ENCODE data around the gene PPM1E. TPM values are rescaled to one million over a fixed set of nuclear protein-coding genes. Genes with fewer than 3 reads are reported as not detected.
"Not testable (repeated sequence)": the region's sequence is repeated elsewhere in the genome, so short reads cannot be mapped to it uniquely, and the experiment has no call there.

PPM1E gene
- total and polyA plus RNA-seq, 4 donors: 0.08 to 1.3 (median 0.66) TPM

GRCh38 chr17:58789831-58790230, 34.2 kb downstream of the PPM1E start:
- no peaks in the 10 kb centered on the region for H3K36me3 ChIP-seq (ENCODE audit: control insufficient read depth in 4 of 4, insufficient read depth in 4 of 4, low read length in 4 of 4)
- peaks cover 0 to 3% (median 0%) of the 10 kb centered on the region in 5 donors for H3K4me1 ChIP-seq (ENCODE audit: control insufficient read depth in 5 of 5, insufficient read depth in 5 of 5, low read length in 5 of 5)
- TF ChIP-seq CTCF (IDR thresholded peaks at IDR 0.05; ENCODE audit: control extremely low read depth, extremely low read depth): no peak
- WGBS, 2 donors: 95 to 96% methylated on average over 1 of the region's 1 CpG
- H3K9ac ChIP-seq (ENCODE audit: insufficient read depth in 1 of 2, low read length in 2 of 2): no peak overlapping the region
- H3K27ac ChIP-seq (ENCODE audit: low read depth in 1 of 2, low read length in 1 of 2): no peak overlapping the region
- DNase-seq (no peak), ATAC-seq (ENCODE audit: insufficient read depth, low FRiP score) (no peak)
- H3K4me3 ChIP-seq: no peak overlapping the region
- H3K9me3 ChIP-seq (ENCODE audit: control insufficient read depth in 4 of 4, insufficient read depth in 3 of 4, low read length in 3 of 4): no peaks in the 10 kb centered on the region
- no peaks in the 10 kb centered on the region for H3K27me3 ChIP-seq (ENCODE audit: control insufficient read depth in 3 of 3, insufficient read depth in 3 of 3, low read length in 2 of 3)

GRCh38 chr17:58794508-58794907, 38.9 kb downstream of the PPM1E start:
- not testable (repeated sequence) for H3K27ac ChIP-seq (ENCODE audit: low read depth in 1 of 2, low read length in 1 of 2); H3K9me3 ChIP-seq (ENCODE audit: control insufficient read depth in 4 of 4, insufficient read depth in 3 of 4, low read length in 3 of 4); H3K27me3 ChIP-seq (ENCODE audit: control insufficient read depth in 3 of 3, insufficient read depth in 3 of 3, low read length in 2 of 3); H3K4me3 ChIP-seq; H3K4me1 ChIP-seq (ENCODE audit: control insufficient read depth in 5 of 5, insufficient read depth in 5 of 5, low read length in 5 of 5); H3K9ac ChIP-seq (ENCODE audit: insufficient read depth in 1 of 2, low read length in 2 of 2); DNase-seq; H3K36me3 ChIP-seq (ENCODE audit: control insufficient read depth in 4 of 4, insufficient read depth in 4 of 4, low read length in 4 of 4); ATAC-seq (ENCODE audit: insufficient read depth, low FRiP score)
- WGBS, 2 donors: 92 to 96% methylated on average over 2 of the region's 2 CpGs

- H3K9ac ChIP-seq (ENCODE audit: insufficient read depth in 1 of 2, low read length in 2 of 2): no peak overlapping the region
- H3K4me3 ChIP-seq: no peak overlapping the region
- ATAC-seq (ENCODE audit: insufficient read depth, low FRiP score) (no peak), DNase-seq (no peak)
- no peak for TF ChIP-seq CTCF (IDR thresholded peaks at IDR 0.05; ENCODE audit: control extremely low read depth, extremely low read depth)
- no peaks in the 10 kb centered on the region for H3K9me3 ChIP-seq (ENCODE audit: control insufficient read depth in 4 of 4, insufficient read depth in 3 of 4, low read length in 3 of 4)
- WGBS, 2 donors: 78 to 84% methylated on average over 1 of the region's 1 CpG
- no peaks in the 10 kb centered on the region for H3K4me1 ChIP-seq (ENCODE audit: control insufficient read depth in 5 of 5, insufficient read depth in 5 of 5, low read length in 5 of 5)
- H3K27me3 ChIP-seq (ENCODE audit: control insufficient read depth in 3 of 3, insufficient read depth in 3 of 3, low read length in 2 of 3): peaks cover 0 to 2% (median 0%) of the 10 kb centered on the region in 3 donors
- no peaks in the 10 kb centered on the region for H3K36me3 ChIP-seq (ENCODE audit: control insufficient read depth in 4 of 4, insufficient read depth in 4 of 4, low read length in 4 of 4)
- no peak overlapping the region for H3K27ac ChIP-seq (ENCODE audit: low read depth in 1 of 2, low read length in 1 of 2)
Observed at GRCh38 chr17:58802188-58802587, 46.5 kb downstream of the PPM1E start.

GRCh38 chr17:58806046-58806445, 50.4 kb downstream of the PPM1E start:
- WGBS, 2 donors: 93 to 96% methylated on average over 5 of the region's 5 CpGs
- DNase-seq: no peak
- no peak overlapping the region for H3K27ac ChIP-seq (ENCODE audit: low read depth in 1 of 2, low read length in 1 of 2)

More at GRCh38 chr17:58806046-58806445, 50.4 kb downstream of the PPM1E start:
- no peaks in the 10 kb centered on the region for H3K4me1 ChIP-seq (ENCODE audit: control insufficient read depth in 5 of 5, insufficient read depth in 5 of 5, low read length in 5 of 5)
- no peaks in the 10 kb centered on the region for H3K9me3 ChIP-seq (ENCODE audit: control insufficient read depth in 4 of 4, insufficient read depth in 3 of 4, low read length in 3 of 4)
- H3K9ac ChIP-seq (ENCODE audit: insufficient read depth in 1 of 2, low read length in 2 of 2): no peak overlapping the region
- no peak for ATAC-seq (ENCODE audit: insufficient read depth, low FRiP score)
- H3K27me3 ChIP-seq (ENCODE audit: control insufficient read depth in 3 of 3, insufficient read depth in 3 of 3, low read length in 2 of 3): peaks cover 0 to 2% (median 0%) of the 10 kb centered on the region in 3 donors
- H3K4me3 ChIP-seq: no peak overlapping the region
- no peaks in the 10 kb centered on the region for H3K36me3 ChIP-seq (ENCODE audit: control insufficient read depth in 4 of 4, insufficient read depth in 4 of 4, low read length in 4 of 4)
- no peak for TF ChIP-seq CTCF (IDR thresholded peaks at IDR 0.05; ENCODE audit: control extremely low read depth, extremely low read depth)

Data from lung (tissue), 12 donors.